Gastroesophageal sphincter (tissue), 3 donors: ENCODE results near the gene CENPT.

ENCODE experiments used
- POLR2A ChIP-seq, 2 donors: fragments of 450-650 bp; IDR thresholded peaks; one replicate each; pipeline ENCODE4 v1.6.1; 2017; ENCODE audit warnings: antibody characterized with exemption in 2 of 2, mild to moderate bottlenecking in 2 of 2, moderate library complexity in 1 of 2
- TF ChIP-seq, protein P1 (sequence below), 4 experiments: fragments of 200-600 bp in 2 of 4; fragments of 450-650 bp in 2 of 4; sonication (generic) in 1 of 4; IDR thresholded peaks; one replicate each; pipeline ENCODE4 v1.5.1; 2017 to 2019; ENCODE audit warnings: antibody characterized with exemption in 4 of 4, mild to moderate bottlenecking in 2 of 4, moderate library complexity in 2 of 4

DNA sequence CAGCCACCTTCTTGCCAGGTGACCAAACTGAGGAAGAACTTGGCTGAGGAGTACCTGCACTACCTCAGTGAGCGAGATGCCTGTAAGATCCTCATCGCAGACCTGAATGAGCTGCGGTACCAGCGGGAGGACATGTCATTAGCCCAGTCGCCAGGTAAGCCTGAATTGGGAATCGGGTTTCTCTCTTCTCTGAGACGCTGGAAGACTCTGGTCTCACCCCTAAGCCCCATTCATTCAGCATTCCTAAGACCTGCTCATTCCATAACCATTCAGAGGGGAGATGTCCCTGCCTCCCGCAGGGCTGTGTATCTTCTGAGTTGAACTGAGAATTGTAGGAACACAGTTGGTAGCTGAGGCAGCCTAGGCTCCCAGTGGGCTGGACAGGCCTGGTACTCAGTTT lies 22.4 kb downstream of the CENPT start:
- TF ChIP-seq, protein P1, sequence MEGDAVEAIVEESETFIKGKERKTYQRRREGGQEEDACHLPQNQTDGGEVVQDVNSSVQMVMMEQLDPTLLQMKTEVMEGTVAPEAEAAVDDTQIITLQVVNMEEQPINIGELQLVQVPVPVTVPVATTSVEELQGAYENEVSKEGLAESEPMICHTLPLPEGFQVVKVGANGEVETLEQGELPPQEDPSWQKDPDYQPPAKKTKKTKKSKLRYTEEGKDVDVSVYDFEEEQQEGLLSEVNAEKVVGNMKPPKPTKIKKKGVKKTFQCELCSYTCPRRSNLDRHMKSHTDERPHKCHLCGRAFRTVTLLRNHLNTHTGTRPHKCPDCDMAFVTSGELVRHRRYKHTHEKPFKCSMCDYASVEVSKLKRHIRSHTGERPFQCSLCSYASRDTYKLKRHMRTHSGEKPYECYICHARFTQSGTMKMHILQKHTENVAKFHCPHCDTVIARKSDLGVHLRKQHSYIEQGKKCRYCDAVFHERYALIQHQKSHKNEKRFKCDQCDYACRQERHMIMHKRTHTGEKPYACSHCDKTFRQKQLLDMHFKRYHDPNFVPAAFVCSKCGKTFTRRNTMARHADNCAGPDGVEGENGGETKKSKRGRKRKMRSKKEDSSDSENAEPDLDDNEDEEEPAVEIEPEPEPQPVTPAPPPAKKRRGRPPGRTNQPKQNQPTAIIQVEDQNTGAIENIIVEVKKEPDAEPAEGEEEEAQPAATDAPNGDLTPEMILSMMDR (IDR thresholded peaks at IDR 0.05), result no peak
- no peak for TF ChIP-seq POLR2A (IDR thresholded peaks at IDR 0.05)
